ENCODE results near the gene CHD2. TPM values are rescaled to one million over a fixed set of nuclear protein-coding genes. Genes with fewer than 3 reads are reported as not detected.

The CHD2 gene
- total RNA-seq, 1 experiment from 2014 or later, result 120 TPM

- no TSS peak for BruUV-seq (replicated peaks)
- Histone ChIP-seq H3K4me2 (peak overlapping the region; percentile 74), H3K27me3 (ENCODE audit: insufficient read depth, low read depth) (no peaks in the 10 kb centered on the region), H3F3A (ENCODE audit: insufficient read depth, low read depth) (peaks cover 18% of the 10 kb centered on the region), H3K9me3 (ENCODE audit: insufficient read depth, low read depth) (no peaks in the 10 kb centered on the region), H3K27ac (peak overlapping the region; percentile 95), H4K20me1 (ENCODE audit: insufficient read depth) (no peaks in the 10 kb centered on the region), H2AFZ (no peak overlapping the region), H3K4me1 (replicated peaks; ENCODE audit: insufficient read depth) (peaks cover 48% of the 10 kb centered on the region), H3K36me3 (ENCODE audit: low read depth) (no peaks in the 10 kb centered on the region), H3K79me2 (ENCODE audit: low read depth) (no peaks in the 10 kb centered on the region), H3K9me2 (ENCODE audit: insufficient read depth) (no peaks in the 10 kb centered on the region), H3K4me3 (no peak overlapping the region)
- ChIA-PET CTCF (no interaction called here), POLR2A (ENCODE audit: unreplicated experiment) (interaction anchor here (0.5 to 0.7 kb wide), 3 partner anchors 60 to 259 kb away, joined by 3 read pairs; no protein-coding TSS in a partner anchor)
- no peak for TF ChIP-seq EZH2 (IDR thresholded peaks at IDR 0.05; ENCODE audit: low read depth)
- TF ChIP-seq, protein P1, sequence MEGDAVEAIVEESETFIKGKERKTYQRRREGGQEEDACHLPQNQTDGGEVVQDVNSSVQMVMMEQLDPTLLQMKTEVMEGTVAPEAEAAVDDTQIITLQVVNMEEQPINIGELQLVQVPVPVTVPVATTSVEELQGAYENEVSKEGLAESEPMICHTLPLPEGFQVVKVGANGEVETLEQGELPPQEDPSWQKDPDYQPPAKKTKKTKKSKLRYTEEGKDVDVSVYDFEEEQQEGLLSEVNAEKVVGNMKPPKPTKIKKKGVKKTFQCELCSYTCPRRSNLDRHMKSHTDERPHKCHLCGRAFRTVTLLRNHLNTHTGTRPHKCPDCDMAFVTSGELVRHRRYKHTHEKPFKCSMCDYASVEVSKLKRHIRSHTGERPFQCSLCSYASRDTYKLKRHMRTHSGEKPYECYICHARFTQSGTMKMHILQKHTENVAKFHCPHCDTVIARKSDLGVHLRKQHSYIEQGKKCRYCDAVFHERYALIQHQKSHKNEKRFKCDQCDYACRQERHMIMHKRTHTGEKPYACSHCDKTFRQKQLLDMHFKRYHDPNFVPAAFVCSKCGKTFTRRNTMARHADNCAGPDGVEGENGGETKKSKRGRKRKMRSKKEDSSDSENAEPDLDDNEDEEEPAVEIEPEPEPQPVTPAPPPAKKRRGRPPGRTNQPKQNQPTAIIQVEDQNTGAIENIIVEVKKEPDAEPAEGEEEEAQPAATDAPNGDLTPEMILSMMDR (conservative IDR thresholded peaks at IDR 0.05), result no peak
- intact Hi-C loops (cut with micrococcal nuclease; ENCODE audit: unreplicated experiment), result no loop called here
- DNase-seq, result peak; percentile 80 to 94
These were observed 163.1 kb downstream of the CHD2 start for GRCh38 chr15:93063262-93063671.

DNA sequence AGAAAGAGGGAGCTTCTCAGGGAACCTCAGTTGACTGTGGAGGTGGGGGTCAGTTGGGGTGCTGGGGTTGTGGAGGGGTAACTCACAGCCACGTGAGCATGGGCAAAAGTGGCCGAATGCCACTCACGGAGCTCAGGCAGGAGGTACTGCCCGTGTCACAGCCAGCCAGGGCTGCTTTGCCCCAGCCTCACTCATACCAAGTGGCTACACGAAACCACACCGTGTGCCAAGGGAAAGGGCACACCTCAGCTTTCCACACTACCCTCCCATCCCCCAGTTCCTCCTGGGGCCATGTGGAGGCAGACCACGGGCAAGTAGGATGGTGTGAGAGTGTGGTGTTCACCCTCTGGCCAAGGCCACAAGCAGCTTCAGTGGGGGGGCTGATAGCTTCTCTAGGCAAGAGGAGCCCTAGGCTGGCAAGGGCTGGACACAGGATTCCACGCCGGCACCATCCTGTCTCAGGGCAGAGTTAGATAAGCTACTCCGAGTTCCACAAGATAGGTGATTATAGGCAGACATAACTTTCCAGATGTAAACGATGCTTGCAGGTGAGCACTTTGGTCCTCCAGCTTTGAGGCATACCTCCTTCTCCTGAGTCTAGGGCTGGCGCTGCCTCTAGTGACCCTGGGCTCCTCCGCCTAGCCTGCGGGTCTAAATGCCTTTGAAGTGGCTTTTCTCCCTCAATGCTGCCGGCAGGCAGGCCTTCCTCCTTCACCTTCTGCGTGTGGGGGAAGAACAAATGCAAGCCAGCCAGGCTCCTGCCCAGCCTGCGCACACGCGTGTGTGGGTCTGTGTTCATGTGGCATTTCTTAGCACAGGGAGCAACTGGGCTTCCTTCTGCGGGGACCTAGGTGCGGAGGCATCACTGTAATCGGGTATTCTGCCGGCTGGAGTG is 163.9 kb downstream of the CHD2 start:
- POLR2A ChIA-PET (ENCODE audit: unreplicated experiment), result interaction anchor here (0.5 to 0.7 kb wide), 3 partner anchors 59 to 260 kb away, joined by 3 read pairs; no protein-coding TSS in a partner anchor
- Histone ChIP-seq H4K20me1 (ENCODE audit: insufficient read depth) (no peaks in the 10 kb centered on the region), H3K79me2 (ENCODE audit: low read depth) (no peaks in the 10 kb centered on the region), H3K4me3 (no peak overlapping the region), H3K36me3 (ENCODE audit: low read depth) (no peaks in the 10 kb centered on the region), H2AFZ (peak overlapping the region; percentile 56; the same call in 1 of the 2 replicates), H3K27me3 (ENCODE audit: insufficient read depth, low read depth) (no peaks in the 10 kb centered on the region), H3K9me3 (ENCODE audit: insufficient read depth, low read depth) (no peaks in the 10 kb centered on the region), H3K27ac (peak overlapping the region; percentile 95), H3K4me2 (peak overlapping the region; percentile 74), H3K4me1 (replicated peaks; ENCODE audit: insufficient read depth) (peaks cover 48% of the 10 kb centered on the region), H3K9me2 (ENCODE audit: insufficient read depth) (no peaks in the 10 kb centered on the region), H3F3A (ENCODE audit: insufficient read depth, low read depth) (peaks cover 18% of the 10 kb centered on the region)
- intact Hi-C loops (cut with micrococcal nuclease; ENCODE audit: unreplicated experiment), result no loop called here
- no peak for DNase-seq
- BruUV-seq (replicated peaks), result TSS peak; percentile 82
- no peak for TF ChIP-seq EZH2 (IDR thresholded peaks at IDR 0.05; ENCODE audit: low read depth)
- TF ChIP-seq, protein P1 (conservative IDR thresholded peaks at IDR 0.05), result no peak
- CTCF ChIA-PET, result no interaction called here

DNA sequence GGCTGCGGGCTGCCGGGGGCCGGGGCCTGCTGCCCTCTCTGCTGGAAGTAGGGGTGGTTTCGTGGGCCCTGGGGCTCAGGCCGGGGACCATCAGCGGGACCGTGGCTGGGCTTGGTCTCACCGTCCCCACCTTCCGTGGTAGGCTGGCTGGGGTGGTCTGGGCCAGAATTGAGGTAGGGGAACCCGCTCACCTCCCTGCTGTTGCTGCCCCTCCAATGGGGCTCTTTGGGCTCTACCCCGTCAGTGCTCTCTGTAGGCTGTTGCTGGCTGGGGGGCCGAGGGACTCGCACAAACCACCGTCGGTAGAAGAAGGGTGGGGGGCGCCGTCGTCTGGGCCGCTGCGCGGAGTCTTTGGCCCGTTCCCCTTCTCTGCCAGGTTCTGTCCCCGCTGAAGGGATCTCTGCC is 165.5 kb downstream of the CHD2 start:
- no peaks in the 10 kb centered on the region for H3K36me3 ChIP-seq (ENCODE audit: low read depth)
- H4K20me1 ChIP-seq (ENCODE audit: insufficient read depth), result no peaks in the 10 kb centered on the region
- BruUV-seq (replicated peaks), result no TSS peak
- intact Hi-C loops (cut with micrococcal nuclease; ENCODE audit: unreplicated experiment), result no loop called here
- no peaks in the 10 kb centered on the region for H3K9me3 ChIP-seq (ENCODE audit: insufficient read depth, low read depth)
- H3K4me2 ChIP-seq, result no peak overlapping the region
- H3K9me2 ChIP-seq (ENCODE audit: insufficient read depth), result no peaks in the 10 kb centered on the region
- H2AFZ ChIP-seq, result no peak overlapping the region
- POLR2A ChIA-PET (ENCODE audit: unreplicated experiment), result no interaction called here
- no peak overlapping the region for H3K4me3 ChIP-seq
- H3K27ac ChIP-seq, result no peak overlapping the region
- no peak for TF ChIP-seq EZH2 (IDR thresholded peaks at IDR 0.05; ENCODE audit: low read depth)
- H3F3A ChIP-seq (ENCODE audit: insufficient read depth, low read depth), result peaks cover 18% of the 10 kb centered on the region
- H3K79me2 ChIP-seq (ENCODE audit: low read depth), result no peaks in the 10 kb centered on the region
- no peak for DNase-seq
- H3K4me1 ChIP-seq (replicated peaks; ENCODE audit: insufficient read depth), result peaks cover 48% of the 10 kb centered on the region
- H3K27me3 ChIP-seq (ENCODE audit: insufficient read depth, low read depth), result no peaks in the 10 kb centered on the region
- CTCF ChIA-PET, result interaction anchor here (0.6 kb wide), 1 partner anchor 9 kb away, joined by 6 read pairs; no protein-coding TSS in a partner anchor
